ENCODE data around the gene AUTS2.
"Not testable (repeated sequence)": the region's sequence is repeated elsewhere in the genome, so short reads cannot be mapped to it uniquely, and the experiment has no call there.

Gene AUTS2

DNA sequence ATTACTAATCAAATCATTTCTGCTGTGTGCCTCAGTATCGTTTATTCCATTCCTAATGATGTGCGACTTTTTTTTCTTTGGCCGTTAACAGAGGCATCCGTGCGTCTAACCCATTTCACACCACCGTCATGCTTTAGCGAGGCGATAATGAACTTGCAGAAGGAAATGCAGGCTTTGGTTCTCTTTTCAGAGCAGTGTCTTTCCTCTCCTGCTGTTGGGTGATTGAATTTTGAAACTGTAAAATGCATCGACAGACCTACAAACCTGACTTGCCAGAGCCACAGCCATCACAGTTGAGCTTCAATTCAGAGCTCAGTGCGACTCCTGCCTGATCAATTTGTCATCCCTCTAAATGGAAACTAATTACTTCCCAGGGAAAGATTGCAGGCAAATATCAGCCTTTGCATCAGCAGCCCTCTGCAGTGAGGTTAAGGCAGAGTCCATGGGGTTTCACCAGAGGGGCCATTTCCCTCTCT is 1047.6 kb downstream of the AUTS2 start:
- TF ChIP-seq, protein P1, sequence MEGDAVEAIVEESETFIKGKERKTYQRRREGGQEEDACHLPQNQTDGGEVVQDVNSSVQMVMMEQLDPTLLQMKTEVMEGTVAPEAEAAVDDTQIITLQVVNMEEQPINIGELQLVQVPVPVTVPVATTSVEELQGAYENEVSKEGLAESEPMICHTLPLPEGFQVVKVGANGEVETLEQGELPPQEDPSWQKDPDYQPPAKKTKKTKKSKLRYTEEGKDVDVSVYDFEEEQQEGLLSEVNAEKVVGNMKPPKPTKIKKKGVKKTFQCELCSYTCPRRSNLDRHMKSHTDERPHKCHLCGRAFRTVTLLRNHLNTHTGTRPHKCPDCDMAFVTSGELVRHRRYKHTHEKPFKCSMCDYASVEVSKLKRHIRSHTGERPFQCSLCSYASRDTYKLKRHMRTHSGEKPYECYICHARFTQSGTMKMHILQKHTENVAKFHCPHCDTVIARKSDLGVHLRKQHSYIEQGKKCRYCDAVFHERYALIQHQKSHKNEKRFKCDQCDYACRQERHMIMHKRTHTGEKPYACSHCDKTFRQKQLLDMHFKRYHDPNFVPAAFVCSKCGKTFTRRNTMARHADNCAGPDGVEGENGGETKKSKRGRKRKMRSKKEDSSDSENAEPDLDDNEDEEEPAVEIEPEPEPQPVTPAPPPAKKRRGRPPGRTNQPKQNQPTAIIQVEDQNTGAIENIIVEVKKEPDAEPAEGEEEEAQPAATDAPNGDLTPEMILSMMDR (IDR thresholded peaks at IDR 0.05; ENCODE audit: extremely low read depth, missing control alignments): no peak
- no peak for DNase-seq (ENCODE audit: low spot score)

DNA sequence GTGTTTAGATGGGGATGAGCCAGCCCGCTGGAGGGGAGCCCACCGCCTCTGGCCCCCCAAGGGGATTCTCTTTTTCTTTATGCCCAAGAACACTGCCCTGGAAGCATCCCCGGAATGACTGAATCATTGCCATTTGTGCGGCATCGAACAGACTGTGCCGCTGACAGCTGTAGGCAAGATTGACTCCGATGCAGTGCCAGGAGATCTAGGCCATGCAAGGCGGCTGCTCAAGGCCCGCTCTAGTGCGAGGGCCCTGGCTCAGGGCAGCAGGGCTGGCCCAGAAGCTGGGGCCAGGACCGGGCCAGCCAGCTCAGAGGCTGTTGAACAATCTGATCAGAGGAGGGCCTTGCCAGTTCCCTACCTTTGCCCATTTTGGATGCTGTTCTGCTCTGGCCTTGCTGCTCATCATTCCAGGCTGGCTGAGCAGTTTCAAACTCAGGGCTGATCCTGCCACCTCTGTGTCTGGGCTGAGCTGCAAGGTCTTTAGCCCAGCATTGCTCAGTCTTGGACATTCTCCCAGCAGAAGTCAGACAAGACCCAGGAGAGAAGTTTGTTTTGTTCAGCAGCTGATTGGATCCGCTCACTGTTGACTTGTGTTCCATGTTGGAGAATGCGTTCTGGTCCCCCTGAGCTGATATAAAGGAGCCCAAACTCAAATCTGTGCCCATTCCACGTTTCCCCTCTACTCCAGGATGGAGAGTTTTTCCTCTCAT is 1048.4 kb downstream of the AUTS2 start:
- TF ChIP-seq, protein P1 (IDR thresholded peaks at IDR 0.05; ENCODE audit: extremely low read depth, missing control alignments): no peak
- no peak for DNase-seq (ENCODE audit: low spot score)

DNA sequence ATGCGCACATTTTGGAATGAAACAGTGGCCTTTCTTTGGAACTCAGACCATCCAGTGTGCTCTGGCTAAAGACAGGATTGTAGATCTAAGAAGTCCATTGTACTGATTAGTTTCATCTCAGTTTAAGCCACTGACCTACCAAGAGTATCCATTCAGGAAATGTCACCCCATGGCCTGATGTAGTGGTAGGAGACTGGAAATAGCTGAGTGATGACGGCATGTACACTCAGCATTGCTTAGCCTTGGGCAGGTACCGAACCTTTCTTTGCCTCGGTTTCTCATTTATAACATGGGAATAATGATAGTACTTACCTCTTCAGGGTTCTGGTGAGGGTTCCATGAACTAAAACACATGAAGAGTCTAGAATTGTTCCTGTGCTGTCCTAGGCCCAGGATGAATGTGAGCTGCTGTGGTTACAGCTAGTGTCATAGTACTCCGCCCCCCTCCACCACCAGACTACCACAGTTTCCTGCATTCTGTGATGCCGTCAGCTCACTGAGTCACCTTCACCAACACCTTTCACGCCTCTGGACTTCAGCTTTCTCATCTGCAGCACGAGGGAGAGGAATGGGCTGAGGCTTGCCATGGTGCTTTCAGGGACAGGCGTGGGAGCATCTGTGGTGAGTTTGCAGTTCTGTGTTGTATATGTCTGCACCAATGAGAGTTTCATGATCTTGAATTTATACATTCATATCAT is 1049.7 kb downstream of the AUTS2 start:
- TF ChIP-seq, protein P1 (IDR thresholded peaks at IDR 0.05; ENCODE audit: extremely low read depth, missing control alignments): no peak
- peak; percentile 61 for DNase-seq (ENCODE audit: low spot score)

DNA sequence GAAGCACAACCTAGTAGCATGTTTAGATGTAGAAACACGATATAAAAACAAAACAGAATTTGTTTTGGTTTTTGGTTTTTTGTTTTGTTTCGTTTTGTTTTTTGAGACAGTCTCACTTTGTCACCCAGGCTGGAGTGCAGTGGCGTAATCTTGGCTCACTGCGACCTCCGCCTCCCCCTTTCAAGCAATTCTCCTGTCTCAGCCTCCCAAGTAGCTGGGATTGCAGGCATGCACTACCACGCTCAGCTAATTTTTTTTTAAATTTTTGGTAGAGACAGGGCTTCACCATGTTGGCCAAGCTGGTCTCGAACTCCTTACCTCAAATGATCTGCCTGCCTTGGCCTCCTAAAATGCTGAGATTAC is 1050.2 kb downstream of the AUTS2 start:
- DNase-seq (ENCODE audit: low spot score): not testable (repeated sequence)

DNA sequence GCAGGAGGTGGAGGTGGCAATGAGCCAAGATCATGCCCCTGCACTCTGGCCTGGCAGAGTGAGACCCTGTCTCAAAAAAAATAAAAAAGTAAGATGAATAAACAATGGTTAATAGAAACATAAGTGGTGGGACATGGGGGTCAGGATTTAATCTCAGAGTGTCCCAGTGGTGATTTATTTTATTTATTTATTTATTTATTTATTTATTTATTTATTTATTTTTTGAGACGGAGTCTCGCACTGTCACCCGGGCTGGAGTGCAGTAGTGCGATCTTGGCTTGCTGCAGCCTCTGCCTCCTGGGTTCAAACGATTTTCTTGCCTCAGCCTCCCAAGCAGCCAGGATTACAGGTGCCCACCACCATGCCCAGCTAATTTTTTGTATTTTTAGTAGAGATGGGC is 1051.0 kb downstream of the AUTS2 start:
- TF ChIP-seq, protein P1 (IDR thresholded peaks at IDR 0.05; ENCODE audit: extremely low read depth, missing control alignments): no peak
- no peak for DNase-seq (ENCODE audit: low spot score)

DNA sequence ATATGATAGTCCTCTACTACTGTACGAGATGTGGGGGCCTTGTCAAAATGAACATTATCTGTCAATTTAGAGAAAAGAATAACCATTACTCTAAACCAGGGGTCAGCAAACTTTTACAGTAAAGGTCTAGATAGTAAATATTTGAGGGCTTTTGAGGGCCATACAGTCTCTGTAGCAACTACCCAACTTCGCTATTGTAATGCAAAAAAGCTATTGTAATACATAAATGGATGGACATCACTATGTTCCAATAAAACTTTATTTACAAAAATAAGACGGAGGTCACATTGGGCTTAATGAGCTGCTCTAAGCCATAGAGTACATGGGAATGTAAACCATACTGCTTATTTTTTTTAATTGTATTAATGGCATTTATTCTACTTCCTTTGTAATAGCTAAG is 1055.9 kb downstream of the AUTS2 start:
- TF ChIP-seq, protein P1 (IDR thresholded peaks at IDR 0.05; ENCODE audit: extremely low read depth, missing control alignments): no peak
- no peak for DNase-seq (ENCODE audit: low spot score)

DNA sequence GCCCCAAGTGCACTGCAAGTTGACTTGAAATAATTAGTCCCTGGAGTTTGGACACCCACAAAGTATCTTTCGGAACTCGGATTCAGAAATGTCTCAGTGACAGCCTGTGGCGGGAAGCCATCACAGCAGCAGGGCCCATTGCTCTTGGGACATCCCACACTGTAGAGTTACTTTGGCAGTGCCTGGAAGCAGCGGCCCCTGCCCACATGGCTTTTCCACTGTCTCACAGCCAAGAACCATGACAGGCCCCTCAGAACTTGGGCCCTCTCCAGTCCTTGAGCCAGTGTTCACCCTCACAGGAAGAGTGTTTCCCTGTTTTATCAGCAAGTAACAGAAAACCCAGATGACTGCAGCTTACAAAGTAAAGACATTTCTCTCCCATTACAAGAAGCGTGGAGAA is 1056.7 kb downstream of the AUTS2 start:
- TF ChIP-seq, protein P1 (IDR thresholded peaks at IDR 0.05; ENCODE audit: extremely low read depth, missing control alignments): no peak
- no peak for DNase-seq (ENCODE audit: low spot score)
